Astrocyte (in vitro differentiated cells and primary cell): ENCODE measurements around the gene CEP20.

ENCODE experiments used
- EZH2 ChIP-seq: IDR thresholded peaks from 2 replicates; pipeline ENCODE4 v1.6.1; 2012; ENCODE audit warnings: mild to moderate bottlenecking, low read length, inconsistent platforms; ENCODE audit not compliant: insufficient read depth
- TF ChIP-seq, protein P1 (sequence below): IDR thresholded peaks from 2 replicates; pipeline ENCODE4 v1.5.1; 2011; ENCODE audit warnings: low read depth, mild to moderate bottlenecking, inconsistent platforms, low read length, moderate library complexity; ENCODE audit not compliant: insufficient read depth

DNA sequence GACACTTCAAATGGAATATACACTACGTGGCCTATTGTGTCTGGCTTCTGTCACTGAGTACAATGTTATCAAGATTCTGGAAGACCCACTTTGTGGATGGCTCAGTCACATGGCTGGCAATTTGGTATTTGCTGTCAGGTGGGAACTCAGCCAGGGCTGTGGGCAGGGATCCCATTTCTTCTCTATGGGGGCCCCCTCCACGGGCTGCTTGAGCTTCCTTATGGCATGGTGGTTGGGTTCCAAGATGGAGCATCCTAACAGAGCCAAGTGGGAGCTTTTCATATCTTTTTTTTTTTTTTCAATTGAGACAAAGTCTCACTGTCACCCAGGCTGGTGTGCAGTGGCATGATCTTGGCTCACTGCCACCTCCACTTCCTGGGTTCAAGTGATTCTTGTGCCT, 18.0 kb upstream of the CEP20 start:
- TF ChIP-seq, protein P1, sequence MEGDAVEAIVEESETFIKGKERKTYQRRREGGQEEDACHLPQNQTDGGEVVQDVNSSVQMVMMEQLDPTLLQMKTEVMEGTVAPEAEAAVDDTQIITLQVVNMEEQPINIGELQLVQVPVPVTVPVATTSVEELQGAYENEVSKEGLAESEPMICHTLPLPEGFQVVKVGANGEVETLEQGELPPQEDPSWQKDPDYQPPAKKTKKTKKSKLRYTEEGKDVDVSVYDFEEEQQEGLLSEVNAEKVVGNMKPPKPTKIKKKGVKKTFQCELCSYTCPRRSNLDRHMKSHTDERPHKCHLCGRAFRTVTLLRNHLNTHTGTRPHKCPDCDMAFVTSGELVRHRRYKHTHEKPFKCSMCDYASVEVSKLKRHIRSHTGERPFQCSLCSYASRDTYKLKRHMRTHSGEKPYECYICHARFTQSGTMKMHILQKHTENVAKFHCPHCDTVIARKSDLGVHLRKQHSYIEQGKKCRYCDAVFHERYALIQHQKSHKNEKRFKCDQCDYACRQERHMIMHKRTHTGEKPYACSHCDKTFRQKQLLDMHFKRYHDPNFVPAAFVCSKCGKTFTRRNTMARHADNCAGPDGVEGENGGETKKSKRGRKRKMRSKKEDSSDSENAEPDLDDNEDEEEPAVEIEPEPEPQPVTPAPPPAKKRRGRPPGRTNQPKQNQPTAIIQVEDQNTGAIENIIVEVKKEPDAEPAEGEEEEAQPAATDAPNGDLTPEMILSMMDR: no peak
- TF ChIP-seq EZH2: no peak
